ENCODE results near the gene TRIM3. TPM values are rescaled to one million over a fixed set of nuclear protein-coding genes. Genes with fewer than 3 reads are reported as not detected.

TRIM3 gene
- total RNA-seq, 1 donor from 2014 or later: 5.5 TPM

DNA sequence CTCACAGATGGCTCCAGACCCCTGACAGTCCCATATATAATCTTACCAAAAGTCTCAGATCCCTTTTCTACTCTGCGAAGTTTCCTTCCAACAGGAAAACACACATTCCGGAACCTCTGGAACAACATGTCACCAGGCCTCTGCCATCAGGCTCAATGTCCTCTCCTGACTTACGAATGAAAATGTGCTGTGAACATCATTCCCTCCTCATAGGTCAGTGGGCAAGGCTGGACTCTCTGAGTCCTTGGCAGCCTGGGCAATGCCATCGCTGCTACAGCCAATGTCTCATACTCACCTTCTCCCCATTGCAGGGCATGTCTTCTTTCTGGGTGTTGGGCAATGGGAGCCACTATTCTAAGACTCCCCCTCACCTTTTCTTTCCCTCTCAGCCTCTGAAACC, 31.3 kb downstream of the TRIM3 start:
- intact Hi-C loops (cut with micrococcal nuclease): loop anchor here (2.0 kb wide), 1 partner anchor 38 kb away; the partner anchor contains the start of genes ARFIP2 and TIMM10B

DNA sequence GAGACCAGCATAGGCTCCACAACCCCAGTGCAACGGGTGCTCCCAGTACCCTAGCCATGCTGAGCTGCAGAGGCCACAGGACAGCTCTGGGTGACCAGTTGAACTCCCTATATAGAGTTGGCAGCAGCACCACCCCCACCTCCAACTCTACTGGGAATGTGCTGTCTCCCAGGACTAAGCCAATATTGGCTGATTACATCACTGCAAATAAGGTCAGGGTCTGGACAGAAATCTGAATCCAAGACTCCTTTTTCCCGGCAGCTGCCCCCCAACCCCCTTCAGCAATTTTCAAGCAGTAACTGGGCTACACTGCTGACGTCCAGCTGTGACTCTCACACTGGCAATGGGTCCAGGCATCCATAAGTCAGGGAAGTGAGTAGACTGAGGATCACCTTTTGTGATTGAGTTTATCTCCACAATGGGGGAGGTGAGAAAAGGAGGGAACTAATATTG, 32.8 kb downstream of the TRIM3 start, which contains the start of gene HPX:
Gene HPX, minus strand, starts transcription at position 82 of the 453 bp plus-strand sequence. Its CDS starts 24 bp downstream, at position 58.
- intact Hi-C loops (cut with micrococcal nuclease): no loop called here

GRCh38 chr11:6438979-6439571, 34.7 kb downstream of the TRIM3 start:
- intact Hi-C loops (cut with micrococcal nuclease): loop anchor here (1.0 to 2.0 kb wide), 4 partner anchors 20 to 316 kb away; partner anchors contain the start of gene APBB1

DNA sequence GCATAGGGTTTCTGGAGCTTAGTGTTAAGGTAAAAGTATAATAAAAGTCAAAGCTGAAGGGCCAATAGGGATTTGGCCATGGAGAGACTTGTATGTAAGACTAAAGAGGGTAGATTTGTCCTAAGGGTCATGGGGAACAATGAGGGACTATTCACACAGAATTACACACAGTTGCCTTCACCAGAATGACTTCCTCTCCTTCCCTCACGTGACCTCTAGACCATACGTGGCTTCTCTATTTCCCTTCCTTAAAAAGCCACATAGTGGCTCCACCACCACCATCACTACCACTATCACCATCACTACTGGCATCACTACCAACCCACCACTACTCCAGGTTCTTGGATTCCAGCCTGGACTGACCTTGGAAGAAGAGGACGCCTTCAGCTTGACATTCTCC, 35.7 kb downstream of the TRIM3 start:
- intact Hi-C loops (cut with micrococcal nuclease): loop anchor here (1.0 to 2.0 kb wide), 3 partner anchors 19 to 317 kb away; partner anchors contain the start of gene APBB1

DNA sequence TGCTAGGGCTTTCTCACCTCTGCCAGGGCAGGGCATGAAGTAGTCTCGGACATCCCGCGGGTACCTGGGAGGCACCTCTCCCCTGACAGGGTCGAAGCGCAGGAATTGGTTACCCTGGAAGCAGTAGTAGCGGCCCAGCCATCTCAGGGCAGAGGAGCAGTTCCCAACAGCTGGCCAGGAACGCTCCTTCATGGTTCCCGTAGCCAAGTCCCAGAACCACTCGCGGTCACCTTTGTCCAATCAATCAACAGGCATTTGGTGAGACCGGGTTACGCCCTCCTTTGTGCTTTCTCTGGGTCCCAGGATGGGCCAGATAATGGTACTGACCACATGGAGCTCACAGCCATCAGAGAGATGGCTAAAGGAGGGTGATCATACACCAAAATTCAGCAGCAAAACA, 36.3 kb downstream of the TRIM3 start:
- intact Hi-C loops (cut with micrococcal nuclease): no loop called here

GRCh38 chr11:6433998-6434660, 39.6 kb downstream of the TRIM3 start:
- intact Hi-C loops (cut with micrococcal nuclease): no loop called here

- intact Hi-C loops (cut with micrococcal nuclease): no loop called here
These were observed 41.9 kb downstream of the TRIM3 start for GRCh38 chr11:6431861-6432260.

DNA sequence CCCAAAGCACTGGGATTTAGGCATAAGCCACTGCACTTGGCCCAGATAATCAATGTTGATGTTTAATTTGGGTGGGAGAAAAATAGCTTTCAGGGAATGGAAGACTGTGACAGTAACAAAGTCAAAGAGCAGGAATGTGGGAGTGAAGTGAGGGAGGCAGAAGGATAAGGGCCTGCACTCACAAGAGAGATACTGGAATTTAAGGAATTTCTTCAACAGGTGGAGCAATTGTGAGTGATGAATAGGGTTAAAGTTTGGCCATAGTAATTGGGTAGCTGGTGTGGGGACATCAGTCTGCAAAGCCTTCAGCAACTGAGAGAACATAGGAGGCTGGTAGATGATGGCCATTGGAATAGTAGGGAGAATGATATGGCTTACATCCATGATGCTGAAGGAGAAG, 46.2 kb downstream of the TRIM3 start:
- intact Hi-C loops (cut with micrococcal nuclease): no loop called here

DNA sequence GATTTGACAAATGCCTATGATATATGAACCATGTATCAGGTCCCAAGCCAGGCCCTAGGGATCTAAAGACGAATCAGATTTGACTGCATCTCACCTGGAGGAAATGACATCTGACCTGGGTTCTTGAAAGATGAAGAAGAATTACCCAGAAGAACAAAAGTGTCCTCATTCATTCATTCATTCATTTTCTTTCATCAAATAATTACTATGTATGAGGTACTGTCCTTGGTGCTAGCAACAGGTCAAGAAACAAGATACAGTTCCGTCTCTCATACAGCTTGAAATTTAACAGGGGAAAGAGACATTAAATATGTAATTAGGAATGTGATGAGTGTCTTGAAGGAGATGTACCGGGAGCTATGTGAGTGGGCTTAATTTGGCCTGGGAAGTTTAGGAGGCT, 53.1 kb downstream of the TRIM3 start:
- intact Hi-C loops (cut with micrococcal nuclease): no loop called here

- intact Hi-C loops (cut with micrococcal nuclease): loop anchor here (1.0 kb wide), 8 partner anchors 17 to 208 kb away; partner anchors contain the start of genes ARFIP2, FHIP1B, SMPD1 and TIMM10B
These were observed 54.6 kb downstream of the TRIM3 start, which contains the start of gene APBB1 for GRCh38 chr11:6419009-6419631. Gene APBB1 (minus strand): TSS chr11:6419094. CDS start chr11:6411347, 7,747 bp downstream.

DNA sequence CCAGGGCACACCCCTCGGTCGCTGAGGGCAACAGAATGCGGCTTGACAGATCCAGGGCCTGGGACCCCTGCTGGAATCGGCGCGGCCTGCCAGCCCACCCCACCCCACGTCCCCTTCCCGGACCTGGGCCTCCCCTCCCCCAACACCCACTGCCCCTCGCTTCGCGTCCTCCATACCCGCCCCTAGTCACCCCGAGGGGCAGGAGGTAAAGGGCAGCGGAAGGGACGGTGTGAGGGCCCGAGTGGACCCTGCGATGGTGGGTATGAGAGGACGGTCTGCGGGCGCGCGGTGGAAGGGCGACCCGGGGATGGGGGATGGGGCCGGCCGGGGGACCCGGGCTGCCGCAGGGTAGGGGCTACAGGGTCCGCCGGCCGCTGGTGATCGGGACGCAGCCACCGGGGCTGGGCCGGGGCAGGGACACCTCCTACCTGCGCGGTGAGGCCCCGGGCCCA, 55.2 kb downstream of the TRIM3 start:
- intact Hi-C loops (cut with micrococcal nuclease): loop anchor here (1.0 kb wide), 8 partner anchors 16 to 209 kb away; partner anchors contain the start of genes ARFIP2, FHIP1B, SMPD1 and TIMM10B

DNA sequence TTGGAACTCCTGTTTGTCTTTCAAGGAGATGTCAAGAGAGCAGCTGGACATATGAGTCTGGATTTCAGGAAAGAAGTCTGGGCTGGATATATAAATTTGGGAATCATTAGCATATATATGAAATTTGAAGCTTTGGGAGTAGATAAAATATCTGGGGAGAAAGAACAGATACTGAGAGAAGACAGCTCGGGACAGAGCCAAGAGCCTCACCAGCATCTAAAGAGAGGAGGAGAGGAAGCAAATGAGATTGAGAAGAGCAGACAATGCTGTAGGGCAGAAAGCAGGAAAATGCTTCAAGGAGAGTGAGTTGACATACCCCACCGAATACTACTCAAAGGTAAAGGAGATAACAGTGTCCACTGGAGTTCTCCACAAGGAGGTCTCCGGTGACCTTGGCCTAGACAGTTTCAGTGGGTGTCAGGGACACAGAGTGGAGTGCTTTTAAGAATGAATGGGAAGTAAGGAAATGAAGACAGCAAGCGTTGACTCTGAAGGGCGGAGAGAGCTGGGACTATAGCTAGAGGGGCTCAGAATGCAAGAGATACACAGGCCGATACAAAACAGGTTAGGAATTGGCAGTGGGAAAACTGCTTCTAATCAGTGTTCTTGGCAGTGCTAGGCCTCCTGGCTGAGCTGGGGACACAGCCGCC, 55.7 kb downstream of the TRIM3 start:
- intact Hi-C loops (cut with micrococcal nuclease): no loop called here

GRCh38 chr11:6415797-6416196, 57.9 kb downstream of the TRIM3 start:
- intact Hi-C loops (cut with micrococcal nuclease): loop anchor here (1.0 kb wide), 1 partner anchor 13 kb away; no protein-coding TSS in a partner anchor

- intact Hi-C loops (cut with micrococcal nuclease): loop anchor here (1.0 kb wide), 1 partner anchor 13 kb away; no protein-coding TSS in a partner anchor
These were observed 58.8 kb downstream of the TRIM3 start for GRCh38 chr11:6414874-6415328.

DNA sequence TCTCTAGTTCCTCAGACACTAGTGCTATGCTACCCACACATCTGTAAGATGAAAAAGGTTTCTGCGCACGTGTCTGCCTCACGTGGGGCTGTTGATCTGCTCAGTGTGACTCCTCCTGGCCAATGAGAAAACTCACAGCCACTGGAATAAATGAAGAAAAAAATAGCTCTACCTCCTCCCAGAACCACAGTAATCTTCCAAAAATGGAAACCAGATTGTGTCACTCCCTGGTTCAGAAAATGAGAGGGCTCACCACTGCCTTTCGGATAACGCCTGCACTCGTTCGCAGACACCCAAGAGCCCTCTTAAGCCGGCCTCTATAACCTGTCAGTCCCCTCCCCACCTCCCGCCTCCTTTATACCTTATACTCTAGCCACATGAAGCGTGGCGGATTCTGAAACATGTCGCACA, 59.9 kb downstream of the TRIM3 start:
- intact Hi-C loops (cut with micrococcal nuclease): loop anchor here (1.0 kb wide), 1 partner anchor 23 kb away; the partner anchor contains the start of gene SMPD1

GRCh38 chr11:6411594-6412031, 62.1 kb downstream of the TRIM3 start:
- intact Hi-C loops (cut with micrococcal nuclease): no loop called here

GRCh38 chr11:6410695-6411430, 62.9 kb downstream of the TRIM3 start:
- intact Hi-C loops (cut with micrococcal nuclease): no loop called here

GRCh38 chr11:6406370-6406769, 67.4 kb downstream of the TRIM3 start:
- intact Hi-C loops (cut with micrococcal nuclease): no loop called here

- intact Hi-C loops (cut with micrococcal nuclease): no loop called here
These were observed 67.9 kb downstream of the TRIM3 start for GRCh38 chr11:6405846-6406245.

DNA sequence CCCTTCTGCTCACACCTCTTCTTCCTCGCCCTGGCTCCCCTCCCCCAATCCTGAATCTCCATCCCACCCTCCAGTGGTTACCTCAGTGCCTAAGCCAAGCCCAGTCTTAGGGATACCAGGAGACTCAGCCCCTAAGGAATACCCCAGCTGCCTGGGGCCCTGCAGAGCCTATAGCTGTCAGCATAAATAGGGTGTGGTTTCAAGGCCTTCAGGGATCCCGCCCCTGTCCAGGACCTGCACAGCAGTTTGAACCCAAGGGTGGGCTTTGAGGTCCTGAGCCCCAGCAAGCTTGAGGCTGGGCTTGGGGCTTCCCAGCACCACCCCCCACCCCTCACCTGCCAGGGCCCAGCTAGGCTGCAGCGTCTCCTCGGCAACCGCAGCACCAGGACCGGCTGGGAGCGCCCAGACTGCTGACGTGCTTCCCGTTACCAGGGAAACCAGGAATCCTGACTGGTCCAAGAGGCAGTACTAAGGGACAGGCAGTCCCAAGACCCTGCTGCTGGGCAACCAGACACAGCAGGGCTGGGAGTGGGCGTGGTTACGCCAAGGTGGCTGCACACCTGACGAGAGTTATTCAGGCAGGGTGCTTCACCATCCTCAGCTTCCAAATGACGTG, 68.6 kb downstream of the TRIM3 start:
- intact Hi-C loops (cut with micrococcal nuclease): no loop called here
